Skin of body (tissue), 2 donors: Measurements from ENCODE around the gene COX6A1. TPM values are rescaled to one million over a fixed set of nuclear protein-coding genes. Genes with fewer than 3 reads are reported as not detected.
"Not testable (repeated sequence)": the region's sequence is repeated elsewhere in the genome, so short reads cannot be mapped to it uniquely, and the experiment has no call there.

Source experiments
- DNase-seq: peaks from one replicate; lab custom pipeline; 2025; lab: John Stamatoyannopoulos, UW
- total RNA-seq: library from RNA; depleted of rRNA; stranded (reverse); fragments of >200 nt; gene quantifications from one replicate; pipeline ENCODE4 v1.2.3, GENCODE V29; 2014

Gene COX6A1
- total RNA-seq, 1 donor from 2014 or later, result 242 TPM

DNA sequence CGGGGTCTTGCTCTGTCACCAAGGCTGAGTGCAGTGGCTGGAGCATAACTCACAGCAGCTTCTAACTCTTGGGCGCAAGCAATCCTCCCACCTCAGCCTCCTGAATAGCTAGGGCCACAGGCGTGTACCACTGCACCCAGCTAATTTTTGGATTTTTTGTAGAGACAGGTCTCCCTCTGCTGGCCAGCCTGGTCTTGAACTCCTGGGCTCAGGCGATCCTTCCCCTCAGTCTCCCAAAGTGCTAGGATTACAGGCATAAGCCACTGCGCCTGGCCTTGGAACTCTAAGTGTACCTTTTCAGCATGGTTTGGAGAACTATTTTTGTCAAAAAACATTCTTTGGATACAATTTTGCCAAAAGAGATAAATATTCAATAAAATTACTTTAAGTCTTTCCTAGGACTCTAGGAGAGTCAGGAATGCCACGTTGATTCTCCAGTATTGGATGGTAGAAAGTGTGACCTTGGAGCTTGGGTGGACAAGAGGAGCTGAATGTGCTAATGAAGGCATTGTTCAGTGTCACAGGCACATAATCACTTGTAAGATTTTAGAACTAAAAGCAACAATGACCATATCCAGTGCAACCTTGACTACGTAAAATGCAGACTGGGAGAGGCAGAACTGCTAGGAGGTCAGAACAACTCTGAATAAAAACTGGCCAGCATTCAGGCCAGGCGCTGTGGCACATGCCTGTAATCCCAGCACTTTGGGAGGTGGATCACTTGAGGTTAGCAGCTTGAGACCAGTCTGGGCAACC lies 28.8 kb downstream of the COX6A1 start:
- DNase-seq, result no peak

DNA sequence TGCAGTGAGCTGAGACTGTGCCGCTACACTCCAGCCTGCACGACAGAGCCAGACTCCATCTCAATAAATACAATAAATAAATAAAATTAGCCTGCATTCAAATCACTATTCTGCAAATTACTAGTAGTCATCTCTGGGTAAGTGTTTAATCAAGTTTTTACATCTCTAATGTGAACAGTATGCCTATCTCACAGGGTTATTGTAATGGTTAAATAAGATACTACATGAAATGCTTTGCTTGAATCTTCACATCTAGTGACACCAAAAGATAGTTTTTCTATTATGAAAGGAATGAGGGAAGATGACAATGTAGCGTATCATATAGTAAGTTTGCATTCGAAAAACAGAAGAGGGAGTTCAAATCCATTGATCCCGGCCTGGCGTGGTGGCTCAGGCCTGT lies 29.5 kb downstream of the COX6A1 start:
- no peak for DNase-seq

DNA sequence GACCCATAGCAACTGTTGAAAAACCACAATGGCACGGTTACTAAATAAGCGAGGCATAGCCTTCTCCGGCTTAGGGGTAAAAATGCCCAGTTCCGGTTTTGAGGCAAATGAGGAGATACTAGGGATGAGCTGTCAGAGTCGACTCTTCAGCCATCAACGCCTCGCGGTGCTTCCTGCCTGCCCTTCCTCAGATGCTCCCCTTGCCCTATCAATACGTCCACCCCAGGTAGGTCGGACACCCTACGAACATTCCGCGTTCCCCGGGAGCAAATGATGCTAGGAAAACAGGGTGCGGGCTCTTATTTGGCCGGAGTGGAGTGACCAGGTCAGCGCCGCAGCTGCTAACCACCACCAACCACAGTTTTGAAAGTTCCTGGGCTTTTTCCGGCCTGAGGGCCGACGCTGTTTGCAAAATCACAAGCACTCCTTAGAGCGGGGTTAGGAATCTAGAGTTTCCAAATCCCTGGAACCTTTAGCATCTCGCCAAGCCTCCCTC lies 30.5 kb downstream of the COX6A1 start:
- DNase-seq, result no peak

DNA sequence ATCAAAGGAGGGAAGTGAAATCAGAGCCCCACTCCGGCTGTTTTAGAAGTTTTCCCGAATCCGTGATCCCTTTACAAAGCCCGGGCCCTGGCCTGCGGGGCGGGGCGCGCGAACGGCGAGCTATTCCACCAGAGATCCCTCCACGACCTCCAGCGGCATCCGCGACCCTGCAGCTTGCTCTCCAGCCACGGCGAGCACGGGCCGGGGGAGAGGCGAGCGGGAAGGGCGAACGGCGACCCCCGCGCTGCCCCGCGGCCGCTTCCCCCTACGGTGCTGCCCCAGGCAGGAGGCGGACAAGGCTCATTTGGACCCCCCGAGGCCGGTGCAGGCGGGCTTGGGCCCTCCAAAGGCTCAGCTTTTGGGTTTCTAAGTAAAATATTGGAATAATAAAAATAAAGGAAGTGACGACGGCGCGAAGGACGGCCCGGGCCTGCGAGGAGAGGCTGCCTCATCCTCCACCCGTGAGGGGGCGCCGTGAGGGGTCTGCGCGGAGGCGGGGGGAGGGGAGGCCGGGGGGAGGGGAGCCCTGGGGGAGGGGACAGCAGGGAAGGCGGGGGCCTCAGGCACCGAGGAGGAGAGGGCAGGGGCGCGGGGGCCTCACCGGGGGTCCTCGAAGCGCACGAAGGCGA lies 31.0 kb downstream of the COX6A1 start:
- DNase-seq, result peak; percentile 67

DNA sequence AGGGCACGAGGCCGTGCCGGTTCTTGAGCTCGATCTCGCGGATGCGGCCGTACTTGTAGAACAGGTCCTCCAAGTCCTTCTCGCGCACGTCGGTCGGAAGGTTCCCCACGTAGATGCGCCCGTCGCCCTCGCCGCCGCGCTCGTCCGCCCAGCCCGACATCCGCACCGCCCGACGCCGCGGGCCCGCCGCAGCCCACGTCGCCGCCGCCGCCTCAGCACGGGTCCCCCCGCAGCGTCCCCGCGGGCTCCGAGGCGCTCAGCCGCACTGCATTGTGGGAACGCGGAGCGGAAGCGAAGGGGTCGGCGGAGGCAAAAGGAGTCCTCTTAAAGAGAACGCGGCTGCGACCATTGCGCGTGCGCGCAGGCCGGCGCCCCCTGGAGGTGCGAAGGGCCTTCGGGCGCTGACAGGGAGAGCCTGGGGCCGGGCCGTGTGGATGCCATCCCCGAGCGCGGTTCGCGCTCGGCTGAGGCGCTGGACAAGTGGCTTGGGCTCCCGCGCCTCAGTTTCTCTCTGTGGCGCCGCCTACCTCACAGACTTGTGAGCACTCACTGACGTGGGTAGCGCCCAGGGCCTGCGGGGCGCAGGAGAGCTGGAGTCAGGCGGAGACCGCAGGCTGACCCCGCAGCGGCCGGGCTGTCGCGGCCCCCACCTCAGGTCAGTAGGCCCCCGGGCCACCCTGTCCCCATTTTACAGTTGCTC lies 31.7 kb downstream of the COX6A1 start, which contains the start of gene SRSF9:
Gene SRSF9, minus strand, starts transcription at position 299 of the 700 bp plus-strand sequence. Its CDS starts 139 bp downstream, at position 160.
- DNase-seq, result peak; percentile 92

DNA sequence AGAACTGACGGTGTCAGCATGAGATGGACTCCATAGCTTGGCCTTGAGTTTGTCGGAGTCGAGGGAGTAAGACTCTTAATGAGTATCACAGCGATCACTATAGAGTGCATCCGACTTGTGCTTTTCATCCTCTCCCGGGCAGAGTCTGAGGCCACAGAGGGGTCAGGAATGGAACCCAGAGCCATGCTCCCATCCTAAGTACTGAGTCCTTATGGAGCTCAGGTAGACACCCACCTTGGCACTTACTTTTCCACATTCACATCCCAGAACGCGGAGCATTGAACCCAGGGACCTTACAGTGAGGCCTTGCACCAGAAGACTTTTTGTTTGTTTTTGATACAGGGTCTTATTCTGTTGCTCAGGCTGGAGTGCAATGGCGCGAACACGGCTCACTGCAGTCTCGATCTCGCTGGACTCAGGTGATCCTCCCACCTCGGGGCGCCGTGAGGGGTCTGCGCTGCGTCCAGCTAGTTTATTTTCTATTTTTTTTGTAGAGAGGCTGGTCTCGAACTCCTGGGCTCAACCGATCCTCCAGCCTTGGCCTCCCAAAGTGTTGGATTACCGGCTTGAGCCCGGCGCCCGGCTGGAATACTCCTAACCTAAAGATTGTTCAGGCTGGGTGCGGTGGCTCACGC lies 32.4 kb downstream of the COX6A1 start:
- no peak for DNase-seq

DNA sequence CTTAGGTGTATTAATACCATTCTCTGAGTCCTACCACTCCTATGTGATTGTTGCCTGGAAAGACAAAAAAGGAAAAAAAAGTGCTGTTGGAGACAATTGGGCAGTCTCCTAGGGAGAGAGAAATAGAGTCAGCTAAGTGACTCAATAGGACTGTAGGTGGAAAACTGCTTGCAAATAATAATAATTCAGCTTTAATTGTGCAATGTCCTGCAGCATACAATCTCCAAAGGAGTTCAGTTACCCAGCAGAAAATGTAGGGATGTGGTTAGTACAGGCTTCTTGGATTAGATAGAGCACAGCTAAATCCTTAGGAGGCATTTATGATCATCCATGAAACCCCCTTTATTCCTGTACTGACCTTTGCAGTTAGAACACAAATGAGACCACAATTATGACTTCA lies 34.6 kb downstream of the COX6A1 start:
- no peak for DNase-seq

DNA sequence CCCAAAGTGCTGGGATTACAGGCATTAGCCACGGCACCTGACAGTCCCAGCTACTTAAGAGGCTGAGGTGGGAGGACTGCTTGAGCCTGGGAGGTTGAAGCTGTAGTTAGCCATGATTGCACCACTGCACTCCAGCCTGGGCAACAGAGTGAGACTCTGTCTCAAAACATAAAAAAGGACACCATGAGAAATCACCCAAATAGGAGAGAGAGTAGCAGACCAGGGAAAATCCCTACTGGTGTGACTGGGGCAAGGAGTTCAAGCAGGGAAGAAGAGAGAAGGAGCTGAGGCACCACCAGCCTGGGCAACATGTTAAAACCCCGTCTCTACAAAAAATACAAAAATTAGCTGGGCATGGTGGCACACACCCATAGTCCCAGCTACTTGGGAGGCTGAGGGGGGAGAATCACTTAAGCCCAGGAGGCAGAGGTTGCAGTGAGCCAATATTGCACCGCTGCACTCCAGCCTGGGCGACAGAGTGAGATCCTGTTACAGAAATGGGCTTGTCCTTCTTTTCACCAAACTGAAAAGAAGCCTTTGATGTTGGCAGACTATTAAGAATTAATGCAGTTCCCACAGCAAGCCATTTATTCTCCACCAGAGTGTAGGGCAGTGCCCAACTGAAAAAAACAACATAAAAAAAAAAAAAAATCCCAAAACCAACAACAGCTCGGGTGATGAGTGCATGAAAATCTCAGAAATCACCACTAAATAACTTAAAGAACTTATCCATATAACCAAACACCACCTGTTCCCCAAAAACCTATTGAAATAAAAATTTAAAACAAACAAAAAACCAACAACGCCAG lies 36.1 kb downstream of the COX6A1 start:
- no peak for DNase-seq

DNA sequence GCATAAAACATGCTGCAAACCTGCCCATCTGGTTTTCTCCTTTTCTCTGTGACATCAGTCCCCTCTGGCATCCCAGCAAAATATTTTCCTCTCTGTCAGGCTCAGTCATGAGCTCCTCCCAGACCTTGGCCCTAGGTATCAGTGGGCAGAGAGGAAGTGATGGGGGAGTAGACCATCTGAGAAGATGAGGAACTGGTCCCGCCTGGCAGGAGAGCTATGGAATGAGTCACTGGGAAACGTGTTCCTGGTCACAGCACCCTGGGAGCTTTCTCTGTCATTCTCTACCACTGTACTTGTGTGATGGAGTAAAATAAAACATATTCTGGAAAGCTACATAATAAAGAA lies 36.7 kb downstream of the COX6A1 start:
- DNase-seq, result peak; percentile 8

DNA sequence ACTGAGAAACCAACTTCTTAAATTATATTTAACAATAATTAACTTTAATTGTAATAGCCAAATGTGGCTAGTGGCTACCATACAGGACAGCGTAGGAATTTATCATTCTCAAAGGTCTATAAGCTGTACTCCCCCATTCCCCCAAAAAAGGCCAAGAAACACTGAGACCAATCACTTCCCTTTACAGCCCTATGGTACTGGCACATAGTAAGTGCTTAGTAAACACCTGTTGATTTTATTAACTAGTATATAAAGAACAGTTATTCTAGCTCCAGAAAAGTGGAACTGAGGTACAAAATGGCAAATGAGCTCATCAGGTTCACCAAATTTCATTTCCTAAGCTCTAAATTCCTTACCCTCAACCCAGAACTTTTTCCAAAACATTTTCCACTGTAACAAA lies 37.7 kb downstream of the COX6A1 start:
- DNase-seq, result no peak

DNA sequence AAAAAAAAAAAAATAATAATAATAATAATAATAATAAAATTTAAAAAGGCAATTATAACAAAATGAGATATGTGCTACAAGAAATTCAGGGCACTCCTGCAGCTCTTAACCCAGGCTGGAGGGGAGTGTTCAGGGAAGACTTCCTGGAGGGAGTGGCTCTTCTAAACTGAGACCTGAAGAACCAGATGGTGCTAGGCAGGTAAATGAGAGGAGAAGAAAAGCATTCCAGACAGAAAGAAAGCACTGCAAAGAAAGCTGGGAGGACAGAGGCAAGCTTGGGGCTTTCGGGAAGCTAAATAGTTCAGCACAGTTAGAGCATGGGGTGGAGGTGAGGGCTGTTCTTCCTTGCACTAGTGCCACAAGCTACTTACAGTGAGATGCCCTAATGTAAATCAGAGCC lies 41.5 kb downstream of the COX6A1 start:
- DNase-seq, result no peak

DNA sequence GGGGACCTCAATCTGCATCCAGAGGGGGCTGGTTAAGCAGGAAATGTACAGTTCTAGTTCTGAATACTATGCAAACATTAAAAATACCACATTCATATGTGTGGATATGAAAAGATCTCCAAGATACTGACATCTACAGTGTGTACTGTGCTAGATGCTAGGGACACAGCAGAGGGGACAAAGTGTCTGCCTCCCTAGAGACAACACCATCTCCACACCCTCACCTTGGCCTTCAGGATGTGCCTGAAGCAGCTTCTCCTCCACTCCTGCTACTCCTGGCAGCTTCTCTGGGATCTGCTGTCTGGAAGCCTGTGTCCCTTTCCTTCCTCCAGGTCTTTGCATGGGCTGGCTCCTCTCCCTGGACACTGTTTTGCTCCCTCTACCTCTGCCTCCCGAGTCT lies 42.3 kb downstream of the COX6A1 start:
- DNase-seq, result no peak

DNA sequence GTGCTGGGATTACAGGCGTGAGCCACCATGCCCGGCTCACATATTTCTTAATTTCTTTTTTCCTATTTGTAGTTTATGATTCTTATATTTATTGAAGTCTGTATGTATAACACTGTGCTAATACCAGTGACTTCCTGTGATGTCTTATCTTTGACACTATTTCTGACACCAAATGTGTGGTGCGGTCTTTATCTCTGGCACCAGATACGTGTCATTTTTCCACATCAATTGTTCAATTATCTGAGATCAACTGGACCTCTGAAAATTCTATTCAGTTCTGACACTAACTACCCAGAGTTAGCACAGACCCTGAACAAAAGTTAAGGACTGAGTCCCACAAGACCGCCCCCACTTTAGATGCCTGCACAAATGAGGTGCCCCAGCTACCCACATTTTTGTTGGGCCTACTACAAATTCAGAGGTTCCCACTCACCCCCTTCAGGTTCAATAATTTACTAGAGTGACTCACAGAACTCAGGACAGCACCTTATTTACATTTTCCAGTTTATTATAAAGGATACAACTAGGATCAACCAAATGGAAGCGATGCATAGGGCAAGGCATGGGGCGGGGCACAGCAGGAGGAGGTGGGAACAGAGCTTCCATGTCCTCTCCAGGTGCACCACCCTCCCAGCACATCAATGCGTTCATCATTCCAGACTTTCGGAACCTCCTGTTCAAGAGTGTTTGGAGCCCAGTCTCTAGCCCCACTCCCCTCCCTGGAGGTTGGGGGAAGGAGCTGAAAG lies 43.3 kb downstream of the COX6A1 start:
- DNase-seq, result no peak

DNA sequence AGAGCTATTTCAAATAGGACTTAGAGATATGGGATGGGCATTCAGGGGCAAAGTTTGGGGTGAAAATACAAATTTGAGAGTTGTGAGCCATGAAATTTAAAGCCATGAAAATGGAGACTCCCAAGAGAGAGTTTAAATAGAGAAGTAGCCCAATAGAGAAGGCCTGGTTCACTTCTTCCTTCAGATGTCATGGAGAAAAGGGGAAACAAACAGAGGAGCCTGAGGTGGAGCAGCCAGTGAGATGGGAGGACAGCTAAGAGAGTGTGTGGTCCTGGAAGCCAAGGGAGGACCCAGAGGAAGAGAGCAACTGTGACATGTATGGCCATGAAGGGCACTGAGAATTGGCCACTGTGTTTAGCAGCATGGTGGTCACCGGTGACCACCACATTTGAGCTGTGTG lies 45.7 kb downstream of the COX6A1 start:
- DNase-seq, result no peak

DNA sequence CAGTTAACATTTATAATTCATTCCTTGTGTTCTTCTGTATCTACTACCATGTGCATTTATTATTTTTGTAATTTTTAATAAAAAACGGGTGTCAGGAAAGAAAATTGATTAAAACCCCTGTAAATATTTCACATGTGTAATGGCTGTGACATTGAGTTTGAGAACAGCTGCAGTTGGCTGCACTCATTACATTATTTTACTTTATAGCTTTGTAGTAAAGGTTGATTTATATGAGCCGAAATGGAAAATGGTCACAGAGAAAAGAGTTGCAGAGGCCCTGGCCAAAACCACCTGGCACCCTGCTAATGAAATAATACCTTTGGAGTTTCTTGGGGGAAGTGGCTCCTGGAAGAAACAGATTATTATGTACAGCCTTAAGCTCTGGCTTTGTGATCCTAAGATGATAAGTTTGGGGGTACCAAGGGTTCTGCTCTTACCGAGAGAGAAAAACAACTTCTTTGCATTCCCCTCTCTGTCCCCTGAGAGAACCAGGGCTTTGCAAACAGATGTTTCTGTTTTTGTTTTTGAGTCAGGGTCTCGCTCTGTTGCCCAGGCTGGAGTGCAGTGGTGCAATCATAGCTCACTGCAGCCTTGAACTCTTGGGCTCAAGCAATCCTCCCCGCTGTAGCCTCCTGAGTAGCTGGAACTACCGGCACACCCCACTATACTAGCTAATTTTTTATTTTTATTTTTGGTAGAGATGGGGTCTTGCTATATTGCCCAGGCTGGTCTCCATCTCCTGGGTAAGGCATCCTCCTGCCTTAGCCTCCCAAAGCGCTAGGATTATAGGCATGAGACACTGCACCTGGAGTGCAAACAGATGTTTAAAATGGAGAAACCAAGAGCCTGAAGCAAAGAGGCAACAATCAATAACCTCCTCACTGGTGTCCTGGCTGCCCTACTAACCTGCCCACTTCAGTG lies 48.3 kb downstream of the COX6A1 start:
- no peak for DNase-seq

DNA sequence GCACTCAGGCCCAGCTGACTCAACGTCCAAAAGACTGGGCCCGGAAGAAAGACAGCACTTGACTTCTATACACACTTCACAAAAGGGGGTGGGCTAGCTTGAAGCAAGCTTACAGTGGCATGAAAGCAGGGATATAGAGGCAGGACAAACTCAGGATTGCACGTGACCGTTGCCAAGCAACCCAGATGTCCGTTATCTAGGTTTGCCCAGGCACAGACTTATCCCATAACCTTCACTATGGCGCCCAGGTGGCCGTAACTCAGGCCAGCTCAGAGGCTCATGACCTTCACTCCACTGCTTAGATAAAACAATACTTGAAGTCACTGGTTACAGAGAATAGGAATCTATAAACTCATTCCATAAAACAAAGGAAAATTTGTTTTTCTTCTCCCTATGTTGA lies 49.6 kb downstream of the COX6A1 start:
- not testable (repeated sequence) for DNase-seq

DNA sequence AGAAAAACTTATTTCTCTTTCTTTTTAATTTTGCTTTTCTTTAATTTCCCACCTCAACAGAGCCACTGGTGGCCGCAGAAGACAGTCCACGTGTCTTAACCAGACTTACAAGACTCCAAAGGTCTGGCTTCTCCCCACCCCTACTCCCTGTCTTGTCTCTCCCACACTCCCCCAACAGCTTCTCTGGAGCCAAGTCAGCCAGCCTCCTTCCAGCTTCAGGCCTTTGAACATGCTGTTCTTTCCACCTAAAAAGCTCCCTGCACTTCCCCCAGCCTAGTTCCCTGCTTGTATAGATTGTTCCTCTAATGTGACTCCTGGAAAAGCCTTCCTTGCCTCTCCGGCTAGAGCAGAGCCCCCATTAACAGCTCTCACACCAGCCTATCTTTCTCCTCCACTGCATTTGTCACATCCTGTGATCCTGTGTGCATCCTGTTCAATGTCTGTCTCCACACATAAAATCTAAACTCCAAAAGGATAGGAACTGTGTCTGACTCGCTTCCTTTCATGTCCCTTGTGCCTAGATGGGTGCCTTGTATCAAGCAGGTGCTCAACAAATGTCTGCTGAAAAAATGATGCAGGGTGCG lies 50.2 kb downstream of the COX6A1 start:
- DNase-seq, result no peak

DNA sequence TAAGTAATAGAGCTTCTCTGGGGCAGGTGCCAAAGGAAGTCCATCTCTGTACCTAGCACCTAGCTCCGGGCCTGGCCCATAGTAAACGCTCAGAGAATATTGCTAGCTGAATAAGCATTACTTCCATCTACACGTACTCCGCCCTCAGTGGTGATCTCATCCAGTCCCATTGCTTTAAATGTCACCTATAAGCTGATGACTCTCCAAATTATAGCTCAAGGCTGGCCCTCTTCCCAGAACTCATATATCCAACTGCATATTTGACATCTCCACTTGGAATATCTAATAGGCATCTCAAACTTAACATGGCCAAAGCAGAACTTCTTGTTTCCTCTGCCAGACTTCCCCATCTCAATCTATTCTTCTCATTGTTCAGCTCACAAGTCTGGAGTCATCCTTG lies 51.1 kb downstream of the COX6A1 start:
- DNase-seq, result no peak

DNA sequence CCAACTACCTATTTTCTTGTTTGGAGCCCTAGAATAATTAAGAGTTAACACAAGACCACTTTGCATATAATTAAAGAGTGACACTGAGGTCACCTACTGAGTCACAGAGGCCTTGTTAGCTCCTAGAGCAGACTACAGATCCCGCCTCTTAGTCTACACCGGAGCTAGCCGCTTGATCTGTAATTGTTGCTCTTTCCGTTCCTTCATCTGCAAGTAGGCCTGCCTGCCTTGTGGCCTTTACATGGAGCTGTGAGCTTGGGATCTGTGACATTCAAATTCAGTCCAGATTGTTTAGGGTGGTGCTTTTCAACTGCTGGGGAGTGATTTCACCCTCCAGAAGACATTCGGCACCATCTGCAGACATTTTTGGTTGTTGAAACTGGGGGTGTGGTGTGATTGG lies 52.4 kb downstream of the COX6A1 start:
- no peak for DNase-seq
